Right lung (tissue), 5 donors: ENCODE data around the gene VPS39. TPM values are rescaled to one million over a fixed set of nuclear protein-coding genes. Genes with fewer than 3 reads are reported as not detected.

Experiments used
- DNase-seq, 2 donors: peaks; one replicate each; pipeline ENCODE4 v3.0.0-alpha.2; 2013
- polyA plus RNA-seq, 5 donors: library from polyadenylated mRNA; unstranded; fragments of 120-200 nt; gene quantifications; one replicate each; pipeline versions ENCODE4 v1.2.1 to v1.2.3, GENCODE V29; 2013; ENCODE audit warnings: inconsistent platforms in 1 of 5, low replicate concordance in 1 of 5; ENCODE audit not compliant: insufficient read length in 5 of 5, insufficient read depth in 1 of 5

VPS39 gene
- polyA plus RNA-seq, 5 donors = 63.7 to 90.3 (median 84.0) TPM

GRCh38 chr15:42146551-42147430, 61.3 kb downstream of the VPS39 start:
- DNase-seq = no peak

- no peak for DNase-seq
Observed at GRCh38 chr15:42145546-42146455, 62.3 kb downstream of the VPS39 start.

GRCh38 chr15:42144841-42145375, 63.2 kb downstream of the VPS39 start:
- DNase-seq = no peak

GRCh38 chr15:42143866-42144625, 64.1 kb downstream of the VPS39 start:
- DNase-seq = no peak

- no peak for DNase-seq
Observed at GRCh38 chr15:42143356-42143755, 64.7 kb downstream of the VPS39 start.

GRCh38 chr15:42141795-42142667, 66.1 kb downstream of the VPS39 start:
- no peak for DNase-seq

GRCh38 chr15:42141246-42141645, 66.9 kb downstream of the VPS39 start:
- no peak for DNase-seq

GRCh38 chr15:42140383-42141070, 67.6 kb downstream of the VPS39 start:
- DNase-seq = no peak

- DNase-seq = no peak
Observed at GRCh38 chr15:42139596-42139995, 68.5 kb downstream of the VPS39 start.

- DNase-seq = no peak
Observed at GRCh38 chr15:42138968-42139386, 69.1 kb downstream of the VPS39 start.

GRCh38 chr15:42138411-42138810, 69.7 kb downstream of the VPS39 start:
- no peak for DNase-seq

- DNase-seq = no peak
Observed at GRCh38 chr15:42137461-42138261, 70.4 kb downstream of the VPS39 start.

GRCh38 chr15:42136513-42136912, 71.6 kb downstream of the VPS39 start:
- no peak for DNase-seq

GRCh38 chr15:42135351-42135750, 72.8 kb downstream of the VPS39 start:
- DNase-seq = no peak

- DNase-seq = no peak
Observed at GRCh38 chr15:42134617-42135245, 73.4 kb downstream of the VPS39 start.

GRCh38 chr15:42133886-42134502, 74.1 kb downstream of the VPS39 start:
- DNase-seq = no peak

GRCh38 chr15:42133356-42133755, 74.7 kb downstream of the VPS39 start:
- DNase-seq = no peak
